Activated CD8-positive, alpha-beta memory T cell treated with anti-CD3 and anti-CD28 coated beads, Interleukin-2, amount 50 U/mL, for 48 hours (primary cell): ENCODE results near the gene SIVA1.
"Not testable (repeated sequence)": the region's sequence is repeated elsewhere in the genome, so short reads cannot be mapped to it uniquely, and the experiment has no call there.

Source experiments
- DNase-seq: peaks from one replicate; pipeline ENCODE4 v3.0.0-alpha.2; 2020

SIVA1 gene

DNA sequence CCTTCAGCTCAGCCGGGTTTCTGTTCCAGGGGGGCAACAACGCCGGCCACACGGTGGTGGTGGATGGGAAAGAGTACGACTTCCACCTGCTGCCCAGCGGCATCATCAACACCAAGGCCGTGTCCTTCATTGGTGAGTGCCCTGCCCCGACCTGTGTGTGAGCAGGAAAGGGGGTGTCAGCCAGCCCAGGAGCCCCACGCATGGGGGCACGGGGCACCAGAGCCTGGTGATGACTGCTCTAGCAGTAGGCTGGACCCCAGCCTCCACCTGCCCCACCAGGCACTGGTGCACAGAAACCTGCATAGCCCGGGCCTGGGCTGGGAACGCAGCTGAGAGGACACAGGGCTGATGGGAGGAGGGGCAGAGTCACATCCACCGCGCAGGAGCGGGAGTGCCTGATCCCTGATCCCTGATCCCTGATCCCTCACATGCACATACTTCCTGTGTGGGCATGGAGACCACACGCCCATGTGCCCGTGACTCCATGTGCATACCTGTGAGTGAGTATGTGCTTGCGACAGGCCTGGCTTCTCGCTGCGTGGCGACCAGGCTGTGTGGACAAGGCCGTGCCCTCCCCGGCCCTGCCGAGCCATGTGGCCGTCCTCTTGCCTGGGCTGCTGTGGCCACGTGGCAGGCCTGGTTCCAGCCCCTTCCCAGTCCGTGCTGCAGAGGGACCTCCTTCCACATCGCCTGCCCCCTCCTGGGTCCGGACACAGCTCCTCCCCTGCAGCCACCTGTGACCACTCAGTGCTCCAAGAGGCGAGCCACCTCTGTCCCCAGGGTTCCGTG lies 17.8 kb upstream of the SIVA1 start:
- DNase-seq = no peak

- no peak for DNase-seq
Observed at GRCh38 chr14:104735830-104736642, 16.9 kb upstream of the SIVA1 start.

- no peak for DNase-seq
Observed at GRCh38 chr14:104738375-104739019, 14.4 kb upstream of the SIVA1 start.

GRCh38 chr14:104739026-104739425 lies 13.9 kb upstream of the SIVA1 start:
- no peak for DNase-seq

DNA sequence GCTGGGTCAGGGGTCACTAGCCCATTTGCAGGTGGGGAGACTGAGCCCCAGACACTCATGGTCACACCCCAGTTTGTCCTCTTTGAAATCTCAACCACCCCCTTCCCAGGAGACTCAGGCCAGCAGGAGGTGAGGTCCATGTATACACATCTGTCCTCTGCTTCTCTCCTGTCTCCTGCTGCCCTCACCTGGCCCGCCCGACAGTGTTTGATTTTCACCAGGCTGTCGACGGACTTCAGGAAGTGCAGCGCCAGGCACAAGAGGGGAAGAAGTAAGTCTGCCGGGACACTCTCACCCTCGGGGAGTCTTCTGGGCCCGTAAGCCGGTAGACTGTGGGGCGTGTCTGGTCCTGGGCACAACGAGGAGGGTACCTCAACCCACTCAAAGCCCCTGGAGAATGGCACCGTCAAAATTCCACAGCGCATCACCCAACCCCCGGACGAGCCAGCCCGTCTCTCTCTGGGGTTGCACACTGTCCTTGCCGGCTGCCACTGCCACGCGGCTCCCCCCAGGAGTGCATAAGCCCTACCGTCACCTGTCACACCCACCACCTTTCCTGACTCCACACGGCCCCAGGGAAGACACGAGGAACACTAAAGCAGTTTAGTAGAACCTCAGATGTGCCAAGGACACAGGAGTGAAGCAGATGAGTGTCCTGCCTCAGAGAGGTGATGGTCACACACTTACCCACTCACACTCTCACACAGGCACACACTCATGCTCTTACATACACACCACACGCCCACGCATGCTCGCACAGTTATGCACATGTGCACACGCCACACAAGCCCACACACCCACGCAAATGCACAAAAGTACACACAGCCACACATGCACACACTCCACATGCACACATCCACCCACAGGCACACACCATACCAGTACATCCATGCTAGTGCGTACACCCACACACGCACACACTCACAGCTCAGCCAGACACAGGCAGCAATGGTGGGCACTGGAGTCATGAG lies 13.1 kb upstream of the SIVA1 start:
- DNase-seq = no peak

DNA sequence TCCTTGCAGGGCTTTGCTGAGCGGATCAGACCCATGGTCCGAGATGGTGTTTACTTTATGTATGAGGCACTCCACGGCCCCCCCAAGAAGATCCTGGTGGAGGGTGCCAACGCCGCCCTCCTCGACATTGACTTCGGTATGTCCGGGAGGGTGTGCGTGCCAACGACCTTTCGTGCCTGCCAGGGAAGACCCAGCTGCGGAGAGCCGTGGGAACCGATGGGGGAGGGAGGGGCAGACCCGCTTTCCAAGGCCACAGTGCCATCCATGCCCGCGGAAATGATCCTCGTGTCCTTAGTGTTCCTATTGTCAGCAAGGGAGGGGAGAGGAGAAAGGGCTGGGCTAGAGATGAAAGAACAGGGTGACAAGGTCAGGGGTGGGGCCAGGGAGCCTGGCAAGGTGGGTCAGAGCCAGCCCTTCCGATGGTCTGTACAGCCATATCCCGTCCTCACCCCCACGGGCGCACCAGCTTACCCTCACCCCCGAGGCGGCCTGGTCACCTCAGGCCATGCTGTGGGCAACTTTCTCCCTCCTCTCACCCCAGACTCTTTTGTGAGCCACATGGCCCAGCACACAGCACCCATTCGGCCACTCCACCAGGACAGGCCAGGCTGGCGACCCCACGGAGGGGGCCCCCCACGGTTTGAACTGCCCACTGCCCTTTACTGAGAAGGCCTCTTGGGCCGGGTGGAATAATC lies 11.7 kb upstream of the SIVA1 start:
- no peak for DNase-seq

DNA sequence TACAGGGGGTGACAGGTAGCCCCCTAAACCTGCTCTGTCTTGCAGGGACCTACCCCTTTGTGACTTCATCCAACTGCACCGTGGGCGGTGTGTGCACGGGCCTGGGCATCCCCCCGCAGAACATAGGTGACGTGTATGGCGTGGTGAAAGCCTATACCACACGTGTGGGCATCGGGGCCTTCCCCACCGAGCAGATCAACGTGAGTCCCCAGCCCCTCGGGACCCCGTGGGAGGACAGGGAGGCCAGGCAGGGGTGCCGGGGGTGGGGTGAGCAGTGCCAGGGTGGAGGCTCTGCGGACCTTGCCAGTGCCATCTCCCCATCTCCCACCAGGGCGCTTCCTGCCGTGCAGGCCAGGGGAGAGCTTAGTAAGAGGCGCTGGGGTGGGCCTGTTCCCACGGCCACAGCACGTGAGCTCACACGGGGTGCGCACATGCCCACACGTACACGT lies 11.1 kb upstream of the SIVA1 start:
- DNase-seq = no peak

DNA sequence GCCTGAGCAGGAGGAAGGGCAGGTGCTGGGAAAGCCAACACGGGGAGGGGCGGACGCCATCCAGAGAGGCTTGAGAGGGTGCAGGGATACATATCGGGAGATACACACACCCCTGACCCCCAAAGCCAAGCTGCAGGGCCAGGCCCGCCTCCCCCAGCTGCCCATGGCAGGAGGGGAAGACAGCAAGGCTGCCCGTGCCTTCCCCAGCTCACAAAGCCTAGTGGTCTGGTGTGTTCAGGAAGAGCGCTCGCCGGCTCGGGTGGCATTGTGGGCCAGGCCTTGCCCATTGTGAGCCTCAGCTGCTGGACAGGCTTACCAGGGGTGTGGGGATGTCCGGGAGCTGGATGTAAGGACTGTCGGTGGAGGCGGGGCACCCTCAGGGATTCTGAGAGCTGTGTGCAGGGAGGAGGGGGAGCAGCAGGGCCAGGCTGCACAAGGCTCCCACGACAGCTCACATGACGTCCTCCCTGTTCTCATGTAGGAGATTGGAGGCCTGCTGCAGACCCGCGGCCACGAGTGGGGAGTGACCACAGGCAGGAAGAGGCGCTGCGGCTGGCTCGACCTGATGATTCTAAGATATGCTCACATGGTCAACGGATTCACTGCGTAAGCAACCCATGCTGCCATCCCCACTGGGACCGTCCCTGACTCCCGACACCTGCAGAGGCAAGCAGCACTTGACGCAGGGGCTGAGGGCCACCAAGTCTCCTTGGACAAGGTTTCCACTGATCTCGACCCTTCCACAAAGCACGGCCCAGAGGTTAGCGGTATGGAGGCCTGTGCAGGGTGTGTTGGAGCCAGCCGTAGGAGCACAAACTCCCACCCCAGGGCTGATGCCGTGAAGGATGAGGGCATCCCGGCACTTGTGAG lies 10.1 kb upstream of the SIVA1 start:
- no peak for DNase-seq

DNA sequence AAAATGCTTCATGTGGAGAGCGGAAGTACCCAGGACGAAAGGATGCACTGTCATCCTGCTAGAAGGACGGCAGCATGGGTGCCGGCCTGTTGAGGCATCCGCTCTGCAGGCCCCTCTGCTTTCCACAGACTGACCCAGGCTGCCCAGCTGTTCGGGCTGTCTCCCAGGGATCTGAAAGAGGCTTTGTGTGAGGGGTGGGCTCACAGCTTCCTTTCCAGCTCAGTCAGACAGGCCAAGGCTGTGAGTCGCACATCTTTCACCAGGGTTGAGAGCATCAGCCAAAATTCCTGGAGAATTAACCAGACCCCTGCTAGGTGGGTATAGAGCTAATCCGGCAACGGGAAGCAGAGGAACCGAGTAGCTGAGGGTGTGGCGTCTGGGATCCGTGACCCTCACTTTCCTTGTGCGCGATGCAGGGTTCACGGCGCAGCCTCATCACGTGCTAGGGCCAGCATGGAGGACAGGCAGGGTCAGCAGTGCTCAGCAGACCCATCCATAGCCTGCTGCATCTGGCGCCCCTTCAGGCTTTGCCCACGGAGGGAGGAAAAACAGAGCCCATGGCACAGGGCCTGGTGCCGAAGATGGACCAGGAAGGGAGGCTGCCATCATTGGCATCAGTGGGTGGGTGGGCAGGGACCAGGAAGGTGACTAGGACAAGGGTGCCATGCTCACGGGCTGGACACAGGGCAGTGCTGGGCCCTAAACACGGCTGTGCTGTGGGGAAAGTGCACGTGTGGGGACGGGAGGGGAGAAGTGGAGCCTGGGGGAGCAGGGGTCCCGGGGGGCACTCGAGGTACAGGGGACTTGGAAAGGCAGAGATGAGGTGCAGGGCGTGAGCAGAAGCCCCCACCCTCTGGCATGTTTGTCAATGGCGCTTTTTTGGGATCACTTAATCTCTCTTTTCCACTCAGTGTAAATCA lies 9.2 kb upstream of the SIVA1 start:
- no peak for DNase-seq

- DNase-seq = no peak
Observed at GRCh38 chr14:104744484-104744883, 8.5 kb upstream of the SIVA1 start.

DNA sequence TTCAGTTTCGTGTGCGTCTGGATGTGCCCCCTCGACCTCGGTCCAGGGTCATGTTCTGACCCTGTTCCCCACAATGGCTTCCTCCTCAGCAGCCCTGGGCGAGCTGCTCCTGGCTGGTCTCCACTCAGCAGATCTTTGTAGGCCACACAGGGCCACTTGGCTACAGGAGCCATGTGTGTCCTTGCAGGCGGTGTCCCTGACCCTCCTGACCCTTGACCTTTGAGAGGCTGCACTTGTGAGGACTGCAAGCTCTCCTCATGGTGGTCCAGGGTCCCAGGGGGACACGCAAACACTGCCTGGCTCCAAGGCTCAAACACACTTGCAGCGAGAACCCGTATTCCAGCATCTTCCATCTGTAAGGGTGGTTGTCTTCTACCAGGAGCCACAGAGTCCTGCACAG lies 7.5 kb upstream of the SIVA1 start:
- DNase-seq = no peak

- no peak for DNase-seq
Observed at GRCh38 chr14:104746071-104746545, 6.8 kb upstream of the SIVA1 start.

DNA sequence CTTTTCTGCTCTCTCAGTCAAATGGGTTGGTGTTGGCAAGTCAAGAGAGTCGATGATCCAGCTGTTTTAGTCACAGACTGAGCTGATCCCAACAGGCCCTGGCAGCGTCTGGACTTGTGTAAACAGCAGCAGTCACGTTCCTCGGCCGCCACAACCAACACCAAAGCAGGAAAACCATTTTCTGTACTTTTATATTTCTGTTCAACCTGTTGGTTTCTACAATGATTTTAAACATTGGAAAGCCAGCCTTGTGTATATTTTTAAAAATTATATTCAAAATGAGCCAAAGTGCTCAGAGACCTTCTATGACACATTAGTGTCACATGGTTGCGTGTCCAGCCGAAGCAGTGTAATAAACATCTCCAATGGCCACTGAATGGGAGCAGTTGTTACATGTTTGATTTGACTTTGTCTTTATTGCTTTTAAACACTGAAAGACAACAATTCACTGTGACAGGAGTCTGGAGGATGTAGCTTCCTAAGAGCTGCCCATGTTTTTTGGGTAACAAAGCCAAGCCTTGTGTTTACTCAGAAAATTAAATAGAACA lies 5.9 kb upstream of the SIVA1 start:
- no peak for DNase-seq

GRCh38 chr14:104747876-104748275 lies 5.1 kb upstream of the SIVA1 start:
- DNase-seq = no peak

DNA sequence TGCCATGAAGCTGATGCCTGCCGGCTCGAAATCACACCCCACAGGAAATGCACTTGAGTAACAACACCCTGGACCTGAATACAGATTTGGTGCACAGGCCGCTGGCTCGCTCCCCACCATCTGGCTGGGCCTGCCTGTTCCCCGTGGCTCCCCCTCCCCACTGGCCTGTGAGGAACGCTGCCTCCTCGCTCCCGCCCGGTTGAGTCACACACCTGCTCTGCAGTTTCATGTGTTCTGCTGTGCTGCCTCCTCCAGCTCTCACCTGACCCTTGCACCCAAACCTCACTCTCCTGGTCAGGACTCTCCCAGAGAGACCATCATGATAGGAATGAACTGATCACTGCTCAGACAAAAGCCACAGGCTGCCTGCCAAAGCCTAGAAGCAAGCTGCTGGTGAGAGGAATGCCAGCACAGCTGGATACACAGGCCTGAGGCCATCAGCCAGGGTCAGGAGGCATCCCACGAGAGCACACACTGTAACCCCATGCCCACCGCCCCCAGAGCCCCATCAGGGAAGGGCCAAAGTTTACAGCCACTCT lies 3.8 kb upstream of the SIVA1 start:
- DNase-seq = no peak

DNA sequence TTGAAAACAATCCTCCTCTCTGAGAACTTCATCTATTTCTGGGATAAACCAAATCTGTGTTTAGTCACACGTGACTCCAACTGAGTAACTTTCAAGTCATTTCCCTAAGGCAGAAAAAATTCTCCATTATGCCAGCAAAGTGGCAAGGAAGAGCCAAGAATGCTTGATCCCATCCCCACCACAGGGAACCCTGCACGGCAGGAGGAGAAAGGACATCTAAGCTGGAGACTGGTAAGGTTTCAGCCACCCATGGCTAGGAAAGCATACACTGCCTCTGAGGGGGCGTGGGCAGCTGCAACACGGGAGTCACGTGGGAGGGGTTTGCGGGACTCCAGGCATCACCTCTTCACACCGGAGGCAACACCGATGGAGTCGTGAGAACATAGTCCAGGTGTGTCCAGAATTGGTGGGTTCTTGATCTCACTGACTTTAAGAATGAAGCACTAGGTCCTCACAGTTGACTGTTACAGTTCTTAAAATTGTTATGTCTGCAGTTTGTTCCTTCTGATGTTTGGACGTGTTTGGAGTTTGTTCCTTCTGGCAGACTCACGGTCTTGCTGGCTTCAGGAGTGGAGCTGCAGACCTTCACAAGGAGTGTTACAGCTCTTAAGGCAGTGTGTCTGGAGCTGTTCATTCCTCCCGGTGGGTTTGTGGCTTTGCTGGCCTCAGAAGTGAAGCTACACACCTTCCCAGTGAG lies 2.7 kb upstream of the SIVA1 start:
- no peak for DNase-seq

GRCh38 chr14:104750753-104751057 lies 2.2 kb upstream of the SIVA1 start:
- DNase-seq = not testable (repeated sequence)
